ENCODE measurements around the gene SNTG2.
"Not testable (repeated sequence)": the region's sequence is repeated elsewhere in the genome, so short reads cannot be mapped to it uniquely, and the experiment has no call there.

SNTG2 gene

DNA sequence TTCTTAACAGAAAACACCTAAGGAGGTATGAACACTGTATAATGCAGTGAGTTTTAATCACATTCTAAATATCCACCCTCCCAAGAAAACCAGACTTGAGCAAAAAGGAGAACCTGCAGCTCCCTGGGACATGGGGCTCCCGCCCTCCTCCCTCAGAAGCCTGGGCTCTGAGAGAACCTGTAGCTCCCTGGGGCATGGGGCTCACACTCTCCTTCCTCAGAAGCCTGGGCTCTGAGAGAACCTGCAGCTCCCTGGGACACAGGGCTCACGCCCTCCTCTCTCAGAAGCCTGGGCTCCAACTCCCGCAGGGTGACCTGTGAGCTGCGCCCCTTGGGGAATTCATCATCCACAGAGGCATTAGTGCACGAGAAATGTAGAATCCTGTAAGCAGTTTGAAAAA is 222.9 kb downstream of the SNTG2 start:
- FAIRE-seq (no peak), DNase-seq (ENCODE audit: low spot score) (no peak)

DNA sequence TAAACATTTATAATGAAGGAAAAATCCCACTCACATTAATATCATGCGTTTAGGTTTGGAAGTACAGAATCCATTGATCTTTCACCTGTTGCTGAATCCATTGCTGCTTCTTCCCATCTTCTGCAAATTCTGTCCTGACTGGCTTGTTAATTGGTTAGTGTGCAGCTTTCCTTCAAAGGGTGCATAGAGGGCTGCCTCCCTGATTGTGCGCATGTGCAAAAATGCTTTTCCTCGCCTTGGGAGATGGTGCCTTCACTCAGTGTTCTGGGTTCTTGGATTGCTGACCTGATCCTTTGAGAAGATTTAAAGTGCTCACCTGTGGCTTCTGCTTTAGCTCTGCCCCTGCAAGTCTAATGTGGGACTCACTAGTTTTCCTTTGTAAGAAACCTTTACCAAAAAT is 231.2 kb downstream of the SNTG2 start:
- DNase-seq (ENCODE audit: low spot score) (no peak), FAIRE-seq (no peak)

DNA sequence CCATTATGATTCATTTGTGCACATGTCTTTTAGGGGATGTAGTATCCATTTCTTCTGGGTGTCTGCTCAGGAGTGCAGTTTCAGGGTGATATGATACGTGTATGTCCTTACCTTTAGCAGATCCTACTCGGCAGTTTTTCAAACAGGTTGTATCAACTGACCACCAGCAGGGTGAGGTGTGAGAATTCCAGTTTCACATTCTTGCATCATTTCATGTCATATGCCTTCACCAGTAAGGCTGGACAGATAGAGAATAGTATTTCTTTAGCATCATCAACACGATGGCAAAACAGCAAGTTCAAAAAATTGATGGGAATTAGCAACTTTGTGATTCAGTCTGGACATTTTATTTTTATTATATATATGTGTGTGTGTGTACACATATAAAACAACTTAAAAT is 232.7 kb downstream of the SNTG2 start:
- FAIRE-seq (no peak), DNase-seq (ENCODE audit: low spot score) (no peak)

DNA sequence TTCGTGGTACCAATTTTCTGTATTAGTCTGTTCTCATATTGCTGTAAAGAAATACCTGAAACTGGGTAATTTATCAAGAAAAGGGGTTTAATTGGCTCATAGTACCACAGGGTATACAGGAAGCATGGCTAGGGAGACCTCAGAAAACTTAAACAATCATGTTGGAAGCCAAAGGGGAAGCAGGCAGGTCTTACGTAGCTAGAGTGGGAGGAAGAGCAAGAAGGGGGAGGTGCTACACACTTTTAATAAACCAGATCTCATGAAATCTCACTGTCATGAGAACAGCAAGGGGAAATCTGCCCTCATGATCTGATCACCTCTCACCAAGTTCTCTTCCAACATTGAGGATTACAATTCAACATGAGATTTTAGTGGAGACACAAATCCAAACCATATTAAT is 235.8 kb downstream of the SNTG2 start:
- no peak for FAIRE-seq
- no peak for DNase-seq (ENCODE audit: low spot score)

DNA sequence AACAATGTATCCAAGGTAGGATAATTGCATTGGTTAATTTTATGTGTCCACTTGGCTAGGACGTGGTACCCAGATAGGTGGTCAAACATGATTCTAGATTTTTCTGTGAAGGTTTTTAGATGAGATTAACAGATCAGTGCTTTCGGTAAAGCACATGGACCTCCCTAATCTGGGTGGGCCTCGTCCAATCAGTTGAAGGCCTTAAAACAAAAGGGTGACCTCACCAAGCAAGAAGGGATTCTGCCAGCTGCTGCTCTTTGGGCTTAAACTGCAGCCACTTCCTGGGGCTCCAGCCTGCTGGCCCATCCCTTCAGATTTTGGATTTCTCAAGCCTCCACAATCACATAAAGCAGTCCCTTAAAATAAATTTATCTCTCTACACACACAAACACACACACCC is 236.5 kb downstream of the SNTG2 start:
- DNase-seq (ENCODE audit: low spot score), result no peak
- FAIRE-seq, result no peak

DNA sequence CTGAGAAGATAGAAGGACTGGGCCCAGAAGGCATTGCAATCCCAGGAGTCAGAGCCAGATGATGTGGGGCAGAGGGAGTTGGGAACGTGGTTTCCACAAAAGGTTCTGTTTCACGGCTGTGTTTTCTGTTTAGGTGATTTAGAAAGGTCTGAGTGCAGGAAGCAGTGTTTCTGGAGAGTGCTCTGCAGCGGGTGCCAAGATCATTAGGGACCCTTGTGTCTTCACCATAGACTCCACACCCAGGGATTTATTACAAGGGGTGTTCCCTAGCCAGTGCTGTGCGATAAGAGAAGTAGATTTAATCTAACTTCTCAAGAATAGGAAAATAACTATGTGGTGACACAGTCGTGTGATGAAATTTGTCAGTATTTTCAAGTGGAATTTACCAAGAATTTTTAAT is 241.5 kb downstream of the SNTG2 start:
- no peak for DNase-seq (ENCODE audit: low spot score)
- no peak for FAIRE-seq

DNA sequence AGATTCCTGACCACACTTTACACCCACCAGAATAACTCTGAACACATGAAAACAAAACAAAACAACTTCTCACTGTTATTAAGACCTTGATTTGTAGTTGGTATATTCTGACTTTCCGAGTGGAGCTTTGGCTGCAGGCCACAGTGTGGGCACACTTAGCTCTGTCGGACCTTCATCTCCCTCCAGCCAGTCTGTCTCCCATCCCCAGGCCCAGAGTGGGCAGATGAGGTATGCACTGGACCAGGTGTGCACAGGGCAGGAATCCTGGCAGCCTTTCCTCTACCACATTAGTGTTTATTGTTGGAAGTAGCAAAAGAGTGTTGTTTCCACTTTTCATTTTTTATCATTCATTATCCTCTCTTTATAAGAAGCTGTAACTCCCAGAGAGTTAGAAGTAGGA is 243.2 kb downstream of the SNTG2 start:
- no peak for FAIRE-seq
- DNase-seq (ENCODE audit: low spot score), result no peak

DNA sequence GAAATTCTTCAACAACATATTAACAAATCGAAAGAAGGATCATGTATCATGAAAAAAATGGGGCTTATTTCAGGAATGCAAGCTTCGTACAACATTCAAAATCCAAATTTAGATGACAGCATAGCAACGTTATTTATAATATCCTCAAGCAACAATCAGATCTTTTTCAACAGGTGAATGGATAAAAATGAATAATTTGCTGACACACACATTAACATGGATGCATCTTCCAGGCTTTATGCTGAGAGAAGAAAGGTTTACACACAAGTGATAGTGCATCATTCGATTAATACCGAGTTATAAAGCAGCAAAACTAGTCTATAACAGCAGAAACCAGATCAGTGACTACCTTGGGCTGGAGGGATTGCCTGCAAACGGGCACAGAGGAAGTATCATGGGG is 253.1 kb downstream of the SNTG2 start:
- DNase-seq (ENCODE audit: low spot score) (no peak), FAIRE-seq (no peak)

DNA sequence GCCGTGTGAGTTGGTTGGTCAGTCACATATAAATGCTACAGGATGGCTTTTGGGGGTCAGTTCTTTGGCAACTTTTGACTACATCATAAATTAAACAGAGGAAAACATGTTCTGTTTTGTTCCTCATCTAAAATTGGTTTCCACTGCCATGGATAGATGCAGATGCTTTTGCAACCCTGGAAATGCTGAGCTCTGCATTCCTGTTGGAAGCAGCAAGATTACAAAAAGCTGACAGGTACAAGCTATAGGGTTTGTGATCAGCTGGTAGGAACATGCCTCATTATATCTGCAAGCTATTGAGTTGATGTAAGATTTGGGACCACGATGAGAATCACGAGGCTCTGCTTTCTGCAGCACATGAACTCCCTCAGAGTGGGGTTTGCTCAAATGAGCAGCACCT is 255.2 kb downstream of the SNTG2 start:
- FAIRE-seq (no peak), DNase-seq (ENCODE audit: low spot score) (no peak)

DNA sequence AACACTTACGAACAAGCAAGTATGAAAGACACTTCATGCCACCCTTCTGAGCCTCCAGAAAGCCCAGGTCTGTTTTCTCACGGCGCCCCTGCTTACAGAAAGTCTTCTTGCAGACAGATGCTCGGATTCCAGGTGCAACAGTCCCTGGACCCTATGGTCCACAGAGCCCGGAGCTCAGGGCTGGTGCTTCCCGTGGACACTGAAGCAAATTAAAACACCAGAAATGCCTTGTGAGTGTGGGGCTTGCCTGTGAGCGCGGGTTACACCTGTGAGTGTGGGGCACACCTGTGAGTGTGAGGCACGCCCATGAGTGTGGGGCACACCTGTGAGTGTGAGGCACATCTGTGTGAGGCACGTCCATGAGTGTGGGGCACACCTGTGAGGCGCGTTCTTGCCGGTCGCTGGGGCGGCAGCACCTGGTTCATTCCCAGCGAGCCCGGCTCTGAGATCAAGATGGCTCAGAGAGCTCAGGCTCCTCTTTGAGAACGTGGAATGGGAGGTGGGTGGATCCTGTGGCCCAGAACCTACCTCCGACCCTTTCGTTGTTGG is 257.4 kb downstream of the SNTG2 start:
- FAIRE-seq (no peak), DNase-seq (ENCODE audit: low spot score) (no peak)

DNA sequence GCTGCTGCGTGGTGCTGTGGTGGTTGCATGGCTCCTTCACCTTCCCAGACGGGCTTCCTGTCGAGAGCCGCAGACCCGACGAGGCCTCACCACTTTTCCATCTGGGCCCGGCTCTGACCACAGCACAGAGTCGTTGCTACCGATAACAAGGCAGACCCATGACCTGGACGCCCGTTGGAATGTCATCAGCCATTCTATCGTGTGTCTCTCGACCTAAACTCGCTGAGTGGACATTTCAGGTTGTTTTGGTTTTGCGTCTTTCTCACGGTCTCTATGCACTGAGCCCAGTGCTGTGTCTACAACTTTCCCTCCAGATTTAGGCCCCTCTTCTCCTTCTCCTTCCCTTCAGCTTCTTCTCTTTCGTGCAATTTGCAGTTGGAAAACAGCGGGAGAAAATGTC is 257.9 kb downstream of the SNTG2 start:
- FAIRE-seq, result no peak
- DNase-seq (ENCODE audit: low spot score), result no peak

DNA sequence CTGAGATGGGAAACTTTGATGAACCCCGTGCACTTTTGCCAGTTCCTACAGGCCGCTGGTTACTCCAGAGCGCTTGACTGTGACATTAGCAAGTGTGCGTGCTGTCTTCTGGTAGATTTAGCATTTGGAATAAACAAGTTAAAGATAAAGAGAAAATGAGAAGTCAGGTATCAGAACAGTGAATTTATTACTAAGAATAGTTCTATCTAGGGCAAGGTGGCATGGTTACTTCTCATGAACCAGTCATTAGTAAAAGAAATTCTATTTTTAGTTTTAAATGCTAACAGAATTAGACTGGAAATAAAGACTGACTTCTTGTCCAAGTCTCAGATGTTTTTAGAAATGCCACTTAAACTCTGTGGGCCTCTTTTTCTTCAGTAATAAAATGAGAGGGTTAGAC is 258.6 kb downstream of the SNTG2 start:
- FAIRE-seq (no peak), DNase-seq (ENCODE audit: low spot score) (no peak)

DNA sequence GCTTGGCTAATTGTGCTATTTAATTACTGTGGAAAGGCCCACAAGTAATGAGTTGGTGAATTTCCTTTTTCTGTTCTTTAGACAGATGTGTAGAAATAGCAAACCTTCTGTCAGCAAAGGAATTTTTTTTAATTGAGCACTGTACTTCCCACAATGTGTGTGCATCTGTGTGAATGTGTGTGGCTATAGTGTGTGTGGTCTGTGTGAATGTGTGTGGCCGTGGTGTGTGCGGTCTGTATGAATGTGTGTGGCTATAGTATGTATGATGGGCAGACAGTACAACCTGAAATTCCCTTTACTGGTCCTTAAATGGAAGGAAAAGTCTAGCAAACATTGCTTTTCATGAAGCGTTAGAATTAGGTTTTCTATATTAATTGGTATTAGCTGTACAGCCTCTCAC is 259.1 kb downstream of the SNTG2 start:
- FAIRE-seq (no peak), DNase-seq (ENCODE audit: low spot score) (no peak)

DNA sequence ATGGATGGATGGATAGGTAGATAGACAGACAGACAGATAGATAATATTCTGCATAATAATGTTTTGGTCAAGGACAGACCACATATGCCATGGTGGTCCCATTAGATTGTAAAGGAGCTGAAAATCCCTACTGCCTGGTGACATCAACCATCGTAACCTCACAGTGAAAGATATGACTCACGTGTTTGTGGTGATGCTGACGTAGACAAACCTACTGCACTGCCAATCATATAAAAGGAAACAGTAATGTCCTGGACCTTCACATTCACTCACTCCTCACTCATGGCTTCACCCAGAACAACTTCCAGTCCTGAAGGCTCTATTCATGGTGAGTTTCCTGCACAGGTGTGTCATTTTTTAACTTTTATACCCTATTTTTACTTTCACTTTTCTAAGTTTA is 259.7 kb downstream of the SNTG2 start:
- FAIRE-seq (no peak), DNase-seq (ENCODE audit: low spot score) (no peak)

DNA sequence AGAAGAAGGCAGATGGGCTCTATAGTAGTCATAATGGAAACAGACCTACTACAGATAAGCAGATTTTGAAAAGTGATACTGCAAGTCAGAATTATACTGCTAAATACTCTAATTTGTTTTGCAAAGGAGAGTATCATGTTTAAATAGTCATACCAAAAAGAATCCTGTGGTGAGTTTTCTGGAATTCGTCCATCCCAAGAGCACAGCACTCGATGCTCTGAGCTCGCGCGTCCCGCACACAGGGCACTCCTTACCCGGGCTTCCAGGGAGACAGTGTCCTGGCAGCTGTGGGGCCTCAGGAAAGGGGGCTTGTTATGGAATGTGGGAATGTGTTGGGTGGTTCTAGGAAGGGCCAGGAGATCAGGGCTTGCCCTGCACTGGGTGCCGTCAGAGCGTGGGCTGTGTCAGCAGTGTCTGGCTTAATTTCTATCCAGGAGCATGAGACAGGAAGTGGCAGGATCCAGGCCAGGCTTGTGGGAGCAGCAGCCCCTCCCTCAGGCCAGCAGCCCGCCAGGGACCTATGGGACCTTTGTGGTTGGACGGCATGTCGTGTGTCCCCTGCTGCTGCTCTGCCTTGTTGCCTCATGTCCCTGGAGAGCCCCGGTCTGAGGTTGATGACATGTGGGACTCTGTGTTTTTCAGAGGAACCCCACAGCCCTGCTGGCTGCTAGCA is 269.4 kb downstream of the SNTG2 start:
- DNase-seq (ENCODE audit: low spot score) (no peak), FAIRE-seq (no peak)

DNA sequence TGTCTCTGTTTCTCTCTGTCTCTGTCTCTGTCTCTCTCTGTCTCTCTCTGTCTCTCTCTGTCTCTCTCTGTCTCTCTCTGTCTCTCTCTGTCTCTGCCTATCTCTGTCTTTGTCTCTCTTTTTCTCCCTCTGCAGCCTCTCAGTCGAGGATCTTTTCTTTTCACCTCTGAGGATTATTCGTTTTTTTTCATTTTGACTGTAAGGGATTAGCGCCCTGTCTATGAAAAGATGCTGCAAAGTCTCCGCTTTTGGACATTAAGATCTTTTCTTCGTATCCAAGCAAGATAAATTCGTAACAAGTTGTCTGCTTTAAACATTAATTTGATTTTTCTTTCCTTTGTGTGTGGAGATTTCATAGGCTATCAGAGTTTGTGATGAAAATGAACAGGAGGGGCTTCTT is 271.4 kb downstream of the SNTG2 start:
- no peak for FAIRE-seq
- no peak for DNase-seq (ENCODE audit: low spot score)

DNA sequence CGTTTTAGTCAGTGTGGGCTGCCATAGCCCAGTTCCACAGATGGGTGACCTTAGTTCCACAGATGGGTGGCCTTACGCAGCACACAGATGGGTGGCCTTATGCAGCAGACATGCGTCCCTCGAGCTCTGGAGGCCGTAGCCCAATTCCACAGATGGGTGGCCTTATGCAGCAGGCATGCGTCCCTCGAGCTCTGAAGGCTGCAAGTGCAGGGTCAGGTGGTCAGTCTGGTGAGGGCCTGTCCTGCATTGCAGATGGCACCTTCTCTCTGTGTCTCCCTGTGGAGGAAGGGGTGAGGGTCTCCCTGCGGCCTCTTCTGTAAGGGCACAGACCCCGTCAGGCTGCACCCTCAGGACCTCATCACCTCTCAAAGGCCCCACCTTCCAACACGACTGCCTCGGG is 273.1 kb downstream of the SNTG2 start:
- no peak for DNase-seq (ENCODE audit: low spot score)
- FAIRE-seq, result no peak

DNA sequence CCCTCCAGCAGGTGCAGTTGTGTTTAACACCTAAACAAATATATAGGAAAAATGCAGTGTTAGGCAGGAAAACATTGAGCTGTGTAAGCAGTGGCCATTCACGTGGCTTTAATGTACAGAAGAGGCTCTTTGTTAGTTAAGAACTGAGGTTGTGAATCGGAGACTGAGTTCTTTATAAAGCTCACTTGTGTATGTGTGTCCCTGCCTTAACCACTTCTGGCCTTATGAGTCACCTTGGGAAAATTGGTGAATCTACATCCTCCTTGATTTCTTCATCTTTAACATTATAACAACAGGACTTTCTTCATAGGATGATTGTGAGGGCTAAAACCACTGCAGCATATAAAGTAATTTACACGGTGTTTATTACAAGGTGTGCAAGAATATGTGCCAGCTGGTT is 274.3 kb downstream of the SNTG2 start:
- DNase-seq (ENCODE audit: low spot score) (no peak), FAIRE-seq (no peak)

DNA sequence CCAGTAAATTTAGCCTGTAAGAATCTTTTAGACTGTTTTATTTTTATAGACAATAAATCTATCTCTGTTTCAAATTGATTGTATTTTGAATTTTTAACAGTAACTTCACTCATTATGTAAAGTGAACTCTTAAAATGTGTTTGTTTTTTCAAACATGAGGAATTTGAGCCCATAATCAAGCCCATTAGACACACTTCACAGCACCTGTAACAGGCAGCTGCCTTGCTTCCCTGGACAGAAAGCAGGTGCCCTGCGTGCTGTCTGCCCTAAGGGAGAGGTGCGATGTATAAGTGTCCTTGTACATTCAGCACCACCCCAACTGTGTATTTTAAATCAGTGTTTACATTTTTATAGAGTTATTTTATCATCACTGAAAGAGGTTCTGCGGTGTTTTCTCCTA is 276.1 kb downstream of the SNTG2 start:
- no peak for DNase-seq (ENCODE audit: low spot score)
- no peak for FAIRE-seq

DNA sequence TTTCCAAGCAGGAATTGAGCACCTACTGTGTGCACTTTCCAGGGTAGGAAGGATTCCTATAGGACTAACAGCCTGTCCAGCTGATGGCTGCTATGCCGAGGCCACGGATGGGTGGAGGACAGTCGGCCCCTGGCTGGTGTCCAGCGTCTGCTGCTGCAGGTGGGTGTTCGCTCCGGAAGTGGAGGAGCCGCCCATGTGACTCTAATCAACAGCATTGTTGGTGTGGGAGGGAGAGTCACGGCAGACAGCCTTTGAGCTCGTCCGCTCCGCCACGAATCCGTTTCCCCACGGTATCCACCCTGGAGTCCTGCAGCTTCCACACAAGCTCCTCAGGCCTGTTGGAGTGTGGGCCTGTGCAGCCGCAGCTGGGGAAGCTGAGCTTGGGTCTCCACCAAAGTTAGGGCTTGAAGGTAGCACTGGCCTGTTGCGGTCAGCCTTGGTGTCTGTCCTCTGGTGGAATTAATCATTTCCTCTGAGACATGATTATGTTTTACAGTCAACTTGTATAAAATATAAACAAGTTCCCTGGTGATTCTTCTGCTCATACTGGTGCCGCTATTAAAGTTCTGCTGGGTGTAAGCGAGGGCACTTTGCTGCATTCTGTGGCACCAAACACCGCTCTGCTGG is 276.7 kb downstream of the SNTG2 start:
- DNase-seq (ENCODE audit: low spot score), result no peak
- no peak for FAIRE-seq

DNA sequence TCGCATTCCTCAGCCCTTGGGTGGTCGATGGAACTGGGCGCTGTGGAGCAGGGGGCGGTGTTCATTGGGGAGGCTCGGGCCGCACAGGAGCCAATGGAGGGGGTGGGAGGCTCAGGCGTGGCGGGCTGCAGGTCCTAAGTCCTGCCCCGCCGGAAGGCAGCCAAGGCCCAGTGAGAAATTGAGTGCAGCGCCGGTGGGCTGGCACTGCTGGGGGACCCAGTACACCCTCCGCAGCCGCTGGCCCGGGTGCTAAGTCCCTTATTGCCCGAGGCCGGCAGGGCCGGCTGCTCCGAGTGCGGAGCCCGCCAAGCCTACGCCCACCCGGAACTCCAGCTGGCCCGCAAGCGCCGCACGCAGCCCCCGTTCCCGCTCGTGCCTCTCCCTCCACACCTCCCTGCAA is 278.9 kb downstream of the SNTG2 start:
- not testable (repeated sequence) for DNase-seq (ENCODE audit: low spot score); FAIRE-seq

DNA sequence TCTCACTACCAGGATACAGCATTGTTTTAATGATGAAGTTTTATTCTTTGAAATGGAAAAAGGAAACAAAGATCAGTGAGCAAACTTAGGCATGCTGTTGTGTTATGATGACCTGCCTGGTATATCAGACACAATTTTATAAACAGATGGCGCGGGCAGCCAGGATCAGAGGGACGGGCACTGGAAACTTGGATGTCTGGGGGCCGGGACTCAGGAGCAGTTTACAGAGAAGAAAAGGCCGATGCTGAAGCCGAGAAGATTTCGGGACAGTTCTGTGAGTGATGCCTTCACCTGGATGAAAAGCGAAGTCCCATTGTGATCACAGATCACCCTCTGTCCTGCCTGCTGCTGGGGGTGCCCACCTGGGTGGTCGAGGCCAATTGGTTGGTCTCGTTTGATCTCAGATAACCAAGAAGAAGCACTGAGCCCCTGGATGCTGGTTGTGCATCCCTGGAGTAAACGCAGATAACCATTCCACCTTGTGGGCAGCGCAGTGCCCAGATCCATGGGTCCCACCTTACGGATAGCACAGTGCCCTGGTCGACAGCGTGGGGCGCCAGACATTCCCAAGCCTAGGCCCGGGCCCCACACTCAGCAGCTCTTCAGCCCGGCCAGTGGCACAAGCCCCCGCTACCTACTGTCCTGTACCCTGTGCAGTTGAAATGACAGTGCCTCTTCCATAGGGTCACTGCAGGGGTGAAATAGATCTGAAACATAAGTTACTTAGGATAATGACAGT is 279.7 kb downstream of the SNTG2 start:
- no peak for DNase-seq (ENCODE audit: low spot score)
- FAIRE-seq, result no peak

Data from RCC 7860 (cell line).